HG02610 (cell line): ENCODE results near the gene ECHDC3.
"Not testable (repeated sequence)": the region's sequence is repeated elsewhere in the genome, so short reads cannot be mapped to it uniquely, and the experiment has no call there.

Experiments
- ATAC-seq: cut with Tn5 transposase; IDR thresholded peaks from one replicate; pipeline ENCODE4 v1.9.1; 2021; ENCODE audit warnings: mild to moderate bottlenecking, moderate library complexity; ENCODE audit not compliant: unreplicated experiment

Gene ECHDC3

DNA sequence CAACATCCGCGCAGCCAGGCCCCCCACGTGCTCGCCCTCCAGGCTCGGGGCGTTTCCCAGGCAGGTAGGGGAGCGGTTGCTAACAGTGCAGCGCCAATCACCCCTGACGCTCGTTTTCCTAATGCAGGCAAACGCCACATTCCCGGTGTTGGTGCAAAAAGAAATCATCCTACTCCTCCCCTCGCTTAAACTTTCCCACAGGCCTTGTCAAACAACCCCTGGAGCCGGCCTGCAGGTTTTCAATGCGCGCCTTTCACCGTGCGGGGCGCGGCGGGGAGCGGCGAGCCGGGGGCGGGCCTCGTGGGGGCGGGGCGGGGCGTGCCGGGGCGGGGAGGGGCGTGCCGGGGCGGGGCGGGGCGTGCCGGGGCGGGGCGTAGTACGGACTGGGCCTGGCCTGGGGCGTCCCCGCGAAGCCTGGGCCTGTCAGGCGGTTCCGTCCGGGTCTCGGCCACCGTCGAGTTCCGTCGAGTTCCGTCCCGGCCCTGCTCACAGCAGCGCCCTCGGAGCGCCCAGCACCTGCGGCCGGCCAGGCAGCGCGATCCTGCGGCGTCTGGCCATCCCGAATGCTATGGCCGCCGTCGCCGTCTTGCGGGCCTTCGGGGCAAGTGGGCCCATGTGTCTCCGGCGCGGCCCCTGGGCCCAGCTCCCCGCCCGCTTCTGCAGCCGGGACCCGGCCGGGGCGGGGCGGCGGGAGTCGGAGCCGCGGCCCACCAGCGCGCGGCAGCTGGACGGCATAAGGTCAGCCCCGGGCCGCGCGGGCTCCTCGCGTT is at the start of gene ECHDC3:
Gene ECHDC3, plus strand, starts transcription at position 374 of the 770 bp plus-strand sequence. Its CDS starts 195 bp downstream, at position 569.
- ATAC-seq, result peak; percentile 82

DNA sequence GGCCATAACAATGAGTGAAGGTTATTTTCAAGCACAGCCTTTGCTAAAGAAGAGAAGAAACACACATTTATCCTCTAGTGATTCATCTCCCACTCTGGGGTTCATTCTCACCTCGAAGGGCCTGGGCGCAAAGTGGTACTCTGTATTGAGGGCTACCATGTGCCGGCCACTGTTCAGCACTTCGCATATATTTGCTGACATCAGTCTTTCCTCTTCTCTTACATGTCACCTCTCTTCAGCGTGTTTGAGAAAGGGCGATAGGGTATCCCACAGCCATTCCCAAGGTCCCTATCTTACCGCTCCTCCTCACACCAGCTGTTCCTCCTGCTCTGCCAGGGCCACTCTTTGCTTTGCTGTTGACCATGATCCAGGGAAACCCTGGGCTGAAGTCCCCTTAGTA is 48.8 kb upstream of the ECHDC3 start:
- no peak for ATAC-seq

DNA sequence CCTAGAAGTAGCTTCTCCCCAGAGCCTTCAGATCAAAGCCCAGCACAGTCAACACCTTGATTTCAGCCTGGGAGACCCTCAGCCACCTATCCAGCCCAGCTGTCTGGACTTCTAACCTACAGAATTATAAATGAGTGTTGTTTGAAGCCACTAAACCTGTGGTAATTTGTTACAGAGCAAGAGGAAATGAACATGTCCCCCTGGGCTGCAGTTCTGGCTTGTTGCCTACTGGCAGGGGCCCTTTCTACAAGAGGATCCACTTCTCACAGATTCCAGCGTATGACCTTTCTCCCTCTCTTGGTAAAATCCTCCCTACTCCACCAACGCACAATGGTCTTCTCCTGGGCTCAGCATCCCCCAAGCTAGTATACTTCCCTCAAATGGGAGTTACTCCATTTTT is 46.4 kb upstream of the ECHDC3 start:
- ATAC-seq, result no peak

DNA sequence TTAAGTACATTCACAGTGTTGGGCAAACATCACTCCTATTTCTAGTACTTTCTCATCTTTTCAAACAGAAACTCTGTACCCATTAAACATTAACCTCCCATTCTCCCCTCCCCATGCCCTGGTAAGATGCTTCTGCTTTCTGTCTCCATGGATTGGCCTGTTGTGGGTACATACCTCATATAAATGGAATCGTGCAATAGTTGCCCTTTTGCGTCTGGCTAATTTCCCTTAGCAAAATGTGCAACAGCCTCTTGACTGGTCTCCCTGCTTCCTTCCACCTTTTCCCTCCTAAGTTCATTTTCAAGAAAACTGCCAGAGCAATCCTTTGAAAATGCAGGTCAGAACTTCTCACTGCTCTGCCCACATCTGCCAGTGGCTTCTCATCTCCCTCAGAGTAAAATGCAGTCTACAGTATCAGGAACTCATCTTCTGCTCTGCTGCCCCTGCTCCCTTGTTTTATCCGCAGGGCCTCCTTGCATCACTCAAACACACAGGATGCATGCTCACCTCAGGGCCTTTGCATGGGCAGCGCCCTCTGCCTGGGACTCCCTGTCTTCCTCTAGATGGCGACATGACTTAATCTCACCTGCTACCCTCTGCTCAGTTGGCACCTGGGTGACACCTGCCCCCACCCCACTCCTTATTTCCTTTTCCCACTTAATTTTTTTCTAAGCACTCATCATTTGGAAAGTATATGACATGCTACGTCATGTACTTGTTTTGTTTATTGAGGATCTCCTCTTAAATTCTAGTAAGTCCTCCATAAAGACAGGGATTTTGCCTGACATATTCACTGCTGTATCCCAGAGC is 44.3 kb upstream of the ECHDC3 start:
- no peak for ATAC-seq

DNA sequence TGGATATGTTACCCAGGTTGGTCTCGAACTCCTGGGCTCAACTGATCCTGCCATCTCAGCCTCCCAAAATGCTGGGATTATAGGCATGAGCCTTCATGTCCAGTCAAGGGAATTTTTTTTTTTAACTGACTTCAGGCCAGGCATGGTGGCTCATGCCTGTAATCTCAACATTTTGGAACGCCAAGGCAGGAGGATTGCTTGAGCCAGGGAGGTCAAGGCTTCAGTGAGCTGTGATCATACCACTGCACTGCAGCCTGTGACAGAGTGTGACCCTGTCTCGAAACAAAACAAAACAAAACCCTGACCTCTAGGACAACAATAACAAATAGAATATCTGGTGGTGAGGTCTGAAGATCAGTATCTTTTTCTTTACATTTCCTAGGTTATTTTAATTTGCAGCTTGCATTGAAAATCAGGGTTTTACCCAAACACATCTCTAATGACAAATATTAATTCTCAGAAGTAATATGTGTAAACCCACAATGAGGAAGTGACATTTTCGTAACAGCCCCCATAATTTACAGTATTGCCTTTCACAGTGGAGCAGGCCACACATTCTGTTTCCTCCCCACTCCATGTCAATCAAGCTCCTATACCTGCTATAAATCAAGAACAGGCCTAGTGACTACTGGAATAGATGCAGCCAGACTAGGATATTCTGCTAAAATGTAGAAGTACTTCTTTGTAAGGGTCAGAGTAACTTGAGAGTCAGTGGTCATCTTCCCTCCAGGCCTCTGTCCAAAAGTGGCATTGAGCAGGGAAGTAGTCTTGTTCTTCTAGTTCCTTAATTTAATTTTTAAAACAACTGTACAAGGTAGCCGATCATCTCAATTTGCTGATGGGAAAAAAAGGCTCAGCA is 43.3 kb upstream of the ECHDC3 start:
- ATAC-seq, result peak; percentile 89

DNA sequence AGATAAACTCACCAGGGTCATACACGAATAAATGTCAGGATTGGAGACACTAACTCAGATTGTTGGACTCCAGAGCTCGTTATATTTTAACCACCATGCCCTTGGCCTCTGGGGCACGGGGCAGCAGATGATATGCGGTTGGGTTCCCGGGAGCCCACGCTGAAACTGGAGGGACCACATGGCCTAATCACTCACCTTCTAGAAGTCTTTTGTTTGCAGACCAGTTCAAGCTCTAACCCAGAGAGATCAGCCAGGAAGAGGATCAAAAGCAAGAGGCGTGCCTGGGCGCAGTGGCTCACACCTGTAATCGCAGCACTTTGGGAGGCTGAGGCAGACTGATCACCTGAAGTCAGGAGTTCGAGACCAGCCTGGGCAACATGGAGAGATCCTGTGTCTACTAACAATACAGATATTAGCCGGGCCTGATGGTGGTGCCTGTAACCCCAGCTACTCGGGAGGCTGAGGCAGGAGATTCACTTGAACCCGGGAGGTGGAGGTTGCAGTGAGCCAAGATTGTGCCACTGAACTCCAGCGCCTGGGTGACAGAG is 42.6 kb upstream of the ECHDC3 start:
- no peak for ATAC-seq

GRCh38 chr10:11700539-11700938 is 41.6 kb upstream of the ECHDC3 start:
- ATAC-seq, result no peak

GRCh38 chr10:11701451-11702095 is 40.6 kb upstream of the ECHDC3 start:
- no peak for ATAC-seq

GRCh38 chr10:11702264-11702663 is 39.9 kb upstream of the ECHDC3 start:
- ATAC-seq, result no peak

GRCh38 chr10:11704092-11704491 is 38.1 kb upstream of the ECHDC3 start:
- no peak for ATAC-seq

DNA sequence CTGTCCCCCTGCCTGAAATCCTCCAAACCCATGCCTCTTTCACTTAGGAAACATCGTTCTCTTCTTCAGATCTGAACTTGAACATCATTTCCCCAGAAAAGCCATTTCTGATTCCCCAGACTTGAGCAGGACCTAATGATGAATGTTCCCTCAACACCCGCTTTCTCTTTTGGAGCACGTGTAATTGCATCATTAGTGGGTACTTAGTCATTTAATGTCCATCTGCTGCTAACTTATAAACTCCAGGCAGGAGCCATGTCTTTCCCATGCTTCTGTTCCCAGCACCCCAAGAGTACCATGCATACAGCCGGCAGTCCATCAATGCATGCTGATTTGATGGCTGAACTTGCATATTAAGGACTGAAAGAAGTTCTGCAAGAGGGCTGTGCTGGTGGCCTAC is 36.5 kb upstream of the ECHDC3 start:
- ATAC-seq, result no peak

DNA sequence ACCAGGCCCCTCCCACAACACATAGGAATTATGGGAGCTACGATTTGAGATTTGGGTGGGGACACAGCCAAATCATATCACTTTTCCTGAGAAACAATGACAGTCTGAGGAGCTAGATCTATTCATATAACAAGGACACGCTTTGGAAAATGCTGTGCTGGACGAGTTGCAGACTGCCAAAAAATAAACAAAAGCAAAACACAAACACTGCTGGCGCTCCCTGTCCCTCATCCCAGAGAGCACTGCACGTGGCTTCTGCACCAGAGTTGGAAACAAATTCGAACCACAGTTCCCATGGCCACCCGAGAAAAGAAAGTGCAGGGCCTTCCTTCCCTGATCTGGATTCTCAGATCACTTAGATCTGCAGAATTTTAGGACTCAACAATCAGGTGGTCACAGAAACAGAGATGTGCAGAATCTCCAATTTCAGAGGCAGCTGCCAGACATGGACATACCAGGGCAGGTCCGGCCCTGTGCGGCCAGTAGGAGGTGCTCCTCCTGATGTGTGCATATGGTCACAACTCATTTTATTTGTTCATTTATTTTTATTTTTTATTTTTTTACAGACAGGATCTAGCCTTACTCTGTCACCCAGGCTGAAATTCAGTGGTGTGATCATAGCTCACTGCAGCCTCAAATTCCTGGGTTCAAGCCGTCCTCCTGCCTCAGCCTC is 35.2 kb upstream of the ECHDC3 start:
- no peak for ATAC-seq

- no peak for ATAC-seq
Observed at GRCh38 chr10:11707624-11708350, 34.4 kb upstream of the ECHDC3 start.

DNA sequence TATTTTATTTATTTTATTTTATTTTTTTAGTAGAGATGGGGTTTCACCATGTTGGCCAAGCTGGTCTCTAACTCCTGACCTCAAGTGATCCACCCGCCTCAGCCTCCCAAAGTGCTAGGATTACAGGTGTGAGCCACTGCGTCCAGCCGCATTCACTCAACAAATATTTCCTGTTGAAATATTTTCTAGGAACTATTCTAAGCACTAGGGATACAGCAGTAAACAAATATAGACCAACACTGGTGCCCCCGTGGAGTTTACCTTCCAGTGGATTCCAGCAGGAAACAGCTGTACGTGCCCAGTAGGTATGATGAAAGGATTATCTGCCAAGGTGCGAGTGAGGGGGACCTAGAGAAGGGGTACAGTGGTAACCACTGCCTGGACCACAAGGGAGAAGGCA is 33.4 kb upstream of the ECHDC3 start:
- ATAC-seq, result not testable (repeated sequence)

DNA sequence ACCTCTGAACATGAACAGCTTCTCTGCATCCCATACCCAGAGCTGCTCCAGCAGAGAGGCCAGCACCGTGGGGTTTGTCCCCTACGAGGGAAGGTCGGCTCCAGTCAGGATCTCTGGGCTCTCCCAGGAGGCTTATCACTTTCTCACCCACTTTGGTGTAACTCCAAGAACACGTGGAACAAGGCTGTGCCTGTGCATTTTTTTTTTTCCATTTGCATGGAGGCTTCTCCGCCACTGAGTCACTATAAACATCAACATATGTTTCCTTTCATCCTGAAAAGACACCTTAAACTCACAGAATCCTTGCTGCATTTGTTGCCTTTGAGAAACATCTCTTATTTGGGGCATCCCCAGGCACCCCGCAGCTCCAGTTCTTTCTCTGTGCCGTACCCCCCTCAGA is 29.4 kb upstream of the ECHDC3 start:
- ATAC-seq, result no peak

- ATAC-seq, result peak; percentile 27
Observed at GRCh38 chr10:11713186-11713743, 28.9 kb upstream of the ECHDC3 start.

DNA sequence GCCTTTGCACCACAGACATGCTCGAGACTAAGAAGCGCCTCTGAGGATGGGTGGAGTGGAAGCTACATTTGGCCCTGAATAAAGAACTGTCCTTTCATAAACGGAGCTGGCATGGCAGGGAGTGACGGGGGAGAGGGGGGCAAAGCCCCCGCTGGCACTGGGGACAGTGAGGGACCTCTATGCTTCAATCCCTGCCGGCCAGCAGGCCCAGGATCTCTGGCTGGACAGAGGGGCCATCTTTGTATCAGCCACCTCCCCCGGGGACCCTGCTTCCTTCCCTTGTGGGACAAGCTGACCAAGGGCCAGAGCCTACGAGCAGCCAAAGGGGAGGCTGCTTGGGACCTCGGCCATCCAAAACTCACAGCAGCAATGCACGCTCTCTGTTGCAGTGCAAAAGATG is 28.2 kb upstream of the ECHDC3 start:
- no peak for ATAC-seq

DNA sequence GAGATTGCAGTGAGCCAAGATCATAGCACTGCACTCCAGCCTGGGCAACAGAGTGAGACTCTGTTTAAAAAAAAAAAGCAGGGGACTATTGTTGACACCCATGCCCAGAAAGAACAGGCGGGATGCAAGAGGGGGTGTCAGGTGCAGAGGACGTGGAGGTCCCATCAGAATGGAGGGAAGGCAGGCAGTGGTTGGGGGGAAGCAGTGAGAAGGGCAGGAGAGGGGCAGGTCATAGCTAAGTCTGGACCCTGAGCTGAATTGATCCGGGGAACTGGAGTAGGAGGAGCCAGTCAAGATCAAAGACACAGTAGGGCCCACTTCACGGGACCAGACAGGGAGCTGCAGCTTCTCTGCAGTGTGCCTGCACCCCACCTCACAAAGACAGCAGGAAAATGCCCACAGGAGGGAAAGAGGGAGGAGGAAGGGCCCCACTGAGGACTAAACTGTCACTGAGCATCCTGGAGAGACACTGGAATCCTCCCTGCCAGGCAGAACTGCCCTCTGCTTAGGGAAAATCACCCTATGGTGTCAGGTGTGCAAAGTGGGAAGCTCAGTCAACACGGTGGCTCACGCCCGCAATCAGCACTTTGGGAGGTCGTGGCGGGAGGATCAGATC is 27.3 kb upstream of the ECHDC3 start:
- no peak for ATAC-seq
